GM18498 (cell line): Measurements from ENCODE around the gene HNRNPL.
A peak's percentile ranks its signal among the peaks of the same experiment; 100 is the strongest.
"Not testable (repeated sequence)": the region's sequence is repeated elsewhere in the genome, so short reads cannot be mapped to it uniquely, and the experiment has no call there.

ENCODE experiments used
- ATAC-seq: cut with Tn5 transposase; IDR thresholded peaks from one replicate; pipeline ENCODE4 v1.9.1; 2021; ENCODE audit warnings: mild to moderate bottlenecking, moderate library complexity; ENCODE audit not compliant: unreplicated experiment

HNRNPL gene

GRCh38 chr19:38869836-38870607 lies 20.2 kb upstream of the HNRNPL start:
- ATAC-seq, result peak; percentile 71

GRCh38 chr19:38869160-38869835 lies 19.5 kb upstream of the HNRNPL start:
- ATAC-seq, result no peak

- no peak for ATAC-seq
These were observed 18.8 kb upstream of the HNRNPL start for GRCh38 chr19:38868551-38868950.

GRCh38 chr19:38867171-38867780 lies 17.5 kb upstream of the HNRNPL start:
- ATAC-seq, result no peak

GRCh38 chr19:38862321-38863059 lies 12.7 kb upstream of the HNRNPL start:
- ATAC-seq, result no peak

GRCh38 chr19:38861368-38861767 lies 11.6 kb upstream of the HNRNPL start:
- ATAC-seq, result no peak

- not testable (repeated sequence) for ATAC-seq
These were observed 9.9 kb upstream of the HNRNPL start for GRCh38 chr19:38859631-38860204.

- ATAC-seq, result no peak
These were observed 7.0 kb upstream of the HNRNPL start for GRCh38 chr19:38856813-38857212.

GRCh38 chr19:38855751-38856150 lies 6.0 kb upstream of the HNRNPL start:
- ATAC-seq, result not testable (repeated sequence)

GRCh38 chr19:38854961-38855360 lies 5.2 kb upstream of the HNRNPL start:
- ATAC-seq, result not testable (repeated sequence)

GRCh38 chr19:38853214-38853613 lies 3.4 kb upstream of the HNRNPL start:
- no peak for ATAC-seq

GRCh38 chr19:38852231-38853044 lies 2.7 kb upstream of the HNRNPL start:
- no peak for ATAC-seq

GRCh38 chr19:38851622-38852230 lies 1.9 kb upstream of the HNRNPL start:
- ATAC-seq, result peak; percentile 28

- ATAC-seq, result no peak
These were observed 1.3 kb upstream of the HNRNPL start for GRCh38 chr19:38850976-38851621.

GRCh38 chr19:38850436-38850975 lies 720 bp upstream of the HNRNPL start:
- ATAC-seq, result peak; percentile 69

GRCh38 chr19:38849147-38849859 lies 483 bp downstream of the HNRNPL start:
- peak; percentile 30 for ATAC-seq

- no peak for ATAC-seq
These were observed 1.3 kb downstream of the HNRNPL start for GRCh38 chr19:38848299-38849146.
